HG03097 (cell line): ENCODE measurements around the gene SMAD9.
"Not testable (repeated sequence)": the region's sequence is repeated elsewhere in the genome, so short reads cannot be mapped to it uniquely, and the experiment has no call there.

ENCODE experiments used
- ATAC-seq: cut with Tn5 transposase; IDR thresholded peaks from one replicate; pipeline ENCODE4 v1.9.1; 2021; ENCODE audit not compliant: unreplicated experiment, low FRiP score

SMAD9 gene

GRCh38 chr13:36912973-36913372 is 7.1 kb downstream of the SMAD9 start:
- ATAC-seq = no peak

GRCh38 chr13:36912369-36912768 is 7.7 kb downstream of the SMAD9 start:
- no peak for ATAC-seq

GRCh38 chr13:36910545-36910944 is 9.5 kb downstream of the SMAD9 start:
- ATAC-seq = no peak

DNA sequence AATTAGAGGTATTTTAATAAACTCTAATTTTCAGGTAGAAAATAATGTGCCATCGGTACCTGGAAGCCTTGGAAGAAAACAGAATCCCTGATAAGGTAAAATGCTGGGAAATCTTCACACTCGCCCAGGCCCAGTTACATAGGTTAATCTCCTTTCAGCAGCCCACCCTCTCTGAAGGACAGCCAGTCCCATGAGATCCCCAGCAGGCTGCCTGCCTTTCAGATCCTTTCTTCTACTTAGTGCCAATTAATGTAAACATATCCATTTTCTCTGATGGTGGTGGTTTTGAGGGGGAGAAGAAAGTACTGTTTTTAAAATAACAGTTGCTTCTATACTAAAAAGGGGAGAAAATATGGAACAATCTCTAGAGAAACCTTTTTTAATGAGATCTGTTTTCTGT is 12.2 kb downstream of the SMAD9 start:
- no peak for ATAC-seq

DNA sequence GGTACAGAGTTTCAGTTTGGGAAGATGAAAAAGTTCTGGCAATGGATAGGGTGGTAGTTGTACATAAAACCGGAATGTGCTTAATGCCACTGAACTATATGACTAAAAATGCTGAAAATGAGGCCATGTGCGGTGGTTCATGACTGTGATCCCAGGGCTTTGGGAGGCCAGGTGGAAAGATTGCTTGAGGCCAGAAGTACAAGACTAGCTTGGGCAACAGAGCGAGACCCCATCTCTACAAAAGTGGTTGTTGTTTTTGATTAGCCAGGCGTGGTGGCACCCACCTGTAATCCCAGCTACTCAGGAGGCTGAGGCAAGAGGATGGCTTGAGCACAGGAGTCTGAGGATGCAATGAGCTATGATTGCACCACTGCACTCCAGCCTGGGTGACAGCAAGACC is 12.8 kb downstream of the SMAD9 start:
- ATAC-seq = no peak

GRCh38 chr13:36905944-36906343 is 14.1 kb downstream of the SMAD9 start:
- no peak for ATAC-seq

DNA sequence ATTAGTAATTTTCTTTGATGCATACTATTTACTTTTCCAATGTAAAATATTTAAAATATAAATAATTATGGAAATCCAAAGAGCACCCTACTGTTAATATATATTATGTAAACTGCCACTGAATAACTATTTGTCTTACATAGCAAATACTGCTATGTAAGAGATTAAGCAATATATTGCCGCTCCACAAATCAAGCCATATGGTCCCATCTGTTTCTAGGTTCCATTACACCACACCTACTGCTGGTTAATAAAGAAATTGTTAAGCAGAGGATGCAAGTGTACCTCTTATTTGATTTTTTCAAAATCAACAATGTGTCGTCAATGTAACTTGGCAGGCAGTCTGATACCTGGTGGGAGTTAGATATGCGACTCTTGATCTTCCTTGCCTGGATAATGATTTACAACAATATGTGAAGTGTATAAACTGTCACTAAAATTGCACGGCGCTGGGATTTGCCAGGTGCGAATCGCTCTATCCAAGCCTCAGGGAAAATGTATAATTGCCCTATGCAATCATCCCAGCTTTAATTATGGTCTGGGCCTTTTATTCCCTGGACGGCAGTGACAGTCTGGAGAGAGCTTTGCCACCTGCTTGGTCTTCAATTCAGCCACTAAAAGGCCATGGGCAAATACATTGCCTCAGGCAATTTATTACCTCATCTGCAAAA is 16.0 kb downstream of the SMAD9 start:
- no peak for ATAC-seq

GRCh38 chr13:36897054-36897616 is 22.9 kb downstream of the SMAD9 start:
- ATAC-seq = no peak

- ATAC-seq = no peak
These were observed 28.3 kb downstream of the SMAD9 start for GRCh38 chr13:36891752-36892151.

DNA sequence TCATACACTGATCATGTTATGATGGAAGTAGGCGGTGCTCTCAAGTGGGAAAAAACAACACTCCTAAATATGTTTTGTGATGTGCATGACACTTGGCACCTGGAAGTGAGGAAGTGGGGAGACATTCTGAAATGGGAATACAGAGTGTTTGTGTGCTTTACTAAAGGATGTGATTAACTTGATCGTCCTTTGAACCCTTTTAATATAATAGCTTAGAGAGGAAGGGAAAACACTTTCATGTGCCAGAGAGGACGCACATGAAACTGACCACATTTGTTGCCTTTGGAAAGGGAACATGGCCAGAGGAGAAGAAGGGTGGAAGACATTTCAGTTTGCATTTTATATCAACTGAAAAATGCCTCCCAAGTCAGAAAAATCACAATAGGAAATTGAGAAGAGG is 31.4 kb downstream of the SMAD9 start:
- no peak for ATAC-seq

GRCh38 chr13:36887758-36888521 is 32.1 kb downstream of the SMAD9 start:
- no peak for ATAC-seq

GRCh38 chr13:36885901-36886300 is 34.1 kb downstream of the SMAD9 start:
- ATAC-seq = no peak

- ATAC-seq = no peak
These were observed 35.8 kb downstream of the SMAD9 start for GRCh38 chr13:36884235-36884634.

- ATAC-seq = no peak
These were observed 36.2 kb downstream of the SMAD9 start for GRCh38 chr13:36883824-36884223.

- not testable (repeated sequence) for ATAC-seq
These were observed 36.6 kb downstream of the SMAD9 start for GRCh38 chr13:36883392-36883791.

- ATAC-seq = no peak
These were observed 37.1 kb downstream of the SMAD9 start for GRCh38 chr13:36882829-36883390.

DNA sequence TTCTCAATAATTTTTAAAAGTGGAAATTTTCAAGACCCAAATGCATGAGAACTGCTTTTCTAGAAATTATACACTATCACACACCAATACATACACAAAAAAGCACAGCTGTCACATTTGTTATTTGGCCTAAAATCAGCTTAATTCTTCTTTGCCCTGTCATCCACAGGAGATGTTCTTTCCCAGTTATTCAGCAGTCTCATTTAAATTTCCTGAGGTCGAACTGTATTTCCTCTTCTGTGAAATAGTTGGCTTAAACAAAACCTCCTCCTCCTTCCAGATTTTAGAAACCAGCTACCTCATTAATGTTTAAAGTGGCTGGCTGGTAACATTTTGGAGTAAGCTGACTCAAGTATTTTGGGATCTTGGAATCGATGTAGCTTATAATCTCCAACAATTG is 39.1 kb downstream of the SMAD9 start:
- no peak for ATAC-seq

GRCh38 chr13:36879218-36879938 is 40.7 kb downstream of the SMAD9 start:
- ATAC-seq = no peak

DNA sequence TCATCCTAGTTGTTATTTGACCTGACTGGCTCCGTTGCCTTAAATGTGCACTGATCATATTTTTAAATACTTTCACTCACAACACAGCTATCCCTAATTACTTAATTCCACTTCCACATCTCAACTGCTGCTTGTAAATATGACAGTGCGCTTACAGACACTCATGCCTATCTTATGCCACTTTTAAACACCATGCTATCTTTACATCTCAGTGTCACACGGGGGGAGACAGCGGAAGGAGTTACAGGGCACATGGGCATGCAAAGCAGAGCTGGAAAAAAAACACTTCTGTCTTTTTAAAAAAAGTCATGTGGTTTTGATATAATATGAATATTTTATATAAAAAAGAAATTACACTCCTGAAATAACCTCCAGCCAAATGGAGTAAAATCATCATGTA is 44.1 kb downstream of the SMAD9 start:
- ATAC-seq = no peak

GRCh38 chr13:36875431-36875830 is 44.6 kb downstream of the SMAD9 start:
- ATAC-seq = no peak

GRCh38 chr13:36872621-36873020 is 47.4 kb downstream of the SMAD9 start:
- no peak for ATAC-seq
